Ishikawa (cell line): ENCODE data around the gene SPATA45.

Source experiments
- CEBPB ChIP-seq: IDR thresholded peaks from 2 replicates; pipeline ENCODE4 v1.6.1; 2012
- CREB1 ChIP-seq: IDR thresholded peaks from 2 replicates; pipeline ENCODE4 v1.6.1; 2012; ENCODE audit warnings: low read depth
- EGR1 ChIP-seq: IDR thresholded peaks from 2 replicates; pipeline ENCODE4 v1.6.1; 2012
- EP300 ChIP-seq: IDR thresholded peaks from 2 replicates; pipeline ENCODE4 v1.6.1; 2012; ENCODE audit warnings: borderline replicate concordance
- FOXM1 ChIP-seq: IDR thresholded peaks from 2 replicates; pipeline ENCODE4 v1.6.1; 2012; ENCODE audit warnings: low read depth, borderline replicate concordance
- MAX ChIP-seq: IDR thresholded peaks from 2 replicates; pipeline ENCODE4 v1.6.1; 2012
- NFIC ChIP-seq: IDR thresholded peaks from 2 replicates; pipeline ENCODE4 v1.6.1; 2012
- RAD21 ChIP-seq: IDR thresholded peaks from 2 replicates; pipeline ENCODE4 v1.6.1; 2012; ENCODE audit warnings: low read depth
- REST ChIP-seq: IDR thresholded peaks from 2 replicates; pipeline ENCODE4 v1.6.1; 2012; ENCODE audit warnings: low read depth, mild to moderate bottlenecking
- TAF1 ChIP-seq: IDR thresholded peaks from 2 replicates; pipeline ENCODE4 v1.6.1; 2012; ENCODE audit warnings: low read depth, mild to moderate bottlenecking
- TCF12 ChIP-seq: IDR thresholded peaks from 2 replicates; pipeline ENCODE4 v1.6.1; 2012; ENCODE audit warnings: low read depth
- TEAD4 ChIP-seq: IDR thresholded peaks from 2 replicates; pipeline ENCODE4 v1.6.1; 2012
- USF1 ChIP-seq: IDR thresholded peaks from 2 replicates; pipeline ENCODE4 v1.6.1; 2012
- YY1 ChIP-seq: IDR thresholded peaks from 2 replicates; pipeline ENCODE4 v1.6.1; 2012; ENCODE audit warnings: low read depth
- ZBTB7A ChIP-seq: IDR thresholded peaks from 2 replicates; pipeline ENCODE4 v1.6.1; 2012; ENCODE audit warnings: low read depth

SPATA45 gene

DNA sequence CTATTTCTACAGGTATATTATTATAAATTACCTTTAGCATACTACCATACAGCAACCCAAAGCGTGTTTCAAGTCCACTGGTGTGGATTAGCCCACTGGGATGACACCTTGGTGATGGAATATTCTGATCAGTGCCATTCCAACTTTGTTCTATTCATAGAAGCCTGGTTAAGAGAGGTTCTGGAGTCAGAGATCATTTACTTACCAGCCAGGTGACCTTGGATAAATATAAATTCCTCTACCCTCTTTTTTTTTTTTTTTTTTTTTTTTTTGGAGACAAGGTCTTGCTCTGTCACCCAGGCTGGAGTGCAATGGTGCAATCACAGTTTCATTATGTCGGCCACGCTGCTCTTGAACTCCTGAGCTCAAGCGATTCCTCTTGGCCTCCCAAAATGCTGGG lies at the start of gene SPATA45:
SPATA45 (minus strand) TSS at position 101 of the 400 bp plus-strand sequence. CDS start 11,500 bp downstream, outside the sequence.
- no peak for TF ChIP-seq EGR1
- no peak for TF ChIP-seq USF1
- no peak for TF ChIP-seq ZBTB7A
- TF ChIP-seq NFIC: no peak
- no peak for TF ChIP-seq EP300
- TF ChIP-seq TCF12: no peak

DNA sequence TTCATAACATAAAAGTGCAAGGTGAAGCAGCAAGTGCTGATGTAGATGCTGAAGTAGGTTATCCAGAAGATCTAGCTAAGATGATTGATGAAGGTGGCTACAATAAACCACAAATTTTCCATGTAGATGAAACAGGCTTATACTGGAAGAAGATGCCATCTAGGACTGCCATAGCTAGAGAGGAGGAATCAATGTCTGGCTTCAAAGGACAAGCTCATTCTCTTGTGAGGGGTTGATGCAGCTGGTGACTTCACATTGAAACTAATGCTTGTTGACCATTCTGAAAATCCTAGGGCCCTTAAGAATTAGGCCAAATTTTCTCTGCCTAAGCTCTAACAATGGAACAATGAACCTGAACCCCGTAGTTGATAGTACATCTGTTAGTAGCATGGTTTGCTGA lies 44.7 kb upstream of the SPATA45 start:
- TF ChIP-seq USF1 (no peak), NFIC (no peak), TCF12 (no peak), RAD21 (no peak), CEBPB (no peak), FOXM1 (no peak), YY1 (no peak), EP300 (no peak), TEAD4 (no peak), ZBTB7A (no peak)

DNA sequence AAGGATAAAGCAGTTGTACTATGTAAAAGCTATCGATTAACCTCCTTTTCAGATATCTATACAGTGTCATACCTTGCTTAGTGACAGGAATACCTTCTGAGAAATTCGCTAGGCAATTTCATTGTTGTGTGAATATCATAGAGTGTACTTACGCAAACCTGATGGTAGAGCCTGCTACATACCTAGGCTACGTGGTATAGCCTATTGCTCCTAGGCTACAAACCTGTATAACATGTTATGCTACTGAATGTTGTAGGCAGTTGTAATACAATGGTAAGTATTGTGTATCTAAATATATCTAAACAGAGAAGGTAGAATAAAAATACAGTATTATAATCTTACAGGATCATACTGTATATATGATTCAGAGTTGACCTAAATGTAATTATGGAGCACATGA lies 37.1 kb upstream of the SPATA45 start:
- TF ChIP-seq EGR1: no peak
- no peak for TF ChIP-seq MAX
- no peak for TF ChIP-seq TCF12
- TF ChIP-seq REST: no peak
- TF ChIP-seq TAF1: no peak
- no peak for TF ChIP-seq ZBTB7A
- TF ChIP-seq TEAD4: no peak
- no peak for TF ChIP-seq CREB1
- no peak for TF ChIP-seq FOXM1
- no peak for TF ChIP-seq NFIC
- TF ChIP-seq YY1: no peak
- no peak for TF ChIP-seq CEBPB
- TF ChIP-seq EP300: no peak
- TF ChIP-seq RAD21: no peak
- TF ChIP-seq USF1: no peak

DNA sequence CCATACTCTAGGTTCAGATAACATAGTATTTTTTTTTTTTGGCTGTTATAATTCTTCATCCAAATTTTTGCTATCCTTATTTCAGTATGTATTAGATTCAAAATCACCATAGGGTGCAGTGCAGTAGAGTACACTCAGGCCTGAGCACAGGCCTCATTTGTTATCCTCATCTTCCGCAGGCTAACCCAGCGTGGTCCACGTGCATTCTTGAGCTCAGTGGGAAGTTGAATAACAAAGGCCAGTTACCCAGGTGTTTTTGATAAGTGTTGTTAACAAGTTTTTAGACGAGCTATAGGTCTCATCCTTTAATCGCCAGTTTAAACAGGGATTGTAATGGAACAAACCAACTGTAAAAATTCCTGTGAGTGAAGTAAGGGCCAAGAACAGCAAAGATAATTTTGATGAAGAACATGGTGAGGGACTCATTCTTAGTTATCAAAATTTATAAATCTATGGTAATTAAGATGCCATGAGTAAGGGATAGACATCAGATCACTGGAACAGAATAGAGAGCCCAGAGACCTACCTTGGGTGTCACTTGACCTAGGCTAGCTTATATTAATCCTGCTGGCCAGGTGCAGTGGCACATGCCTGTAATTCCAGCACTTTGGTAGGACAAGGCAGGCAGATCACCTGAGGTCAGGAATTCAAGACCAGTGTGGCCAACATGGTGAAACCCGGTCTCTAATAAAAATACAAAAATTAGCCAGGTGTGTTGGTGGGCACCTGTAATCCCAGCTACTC lies 32.7 kb upstream of the SPATA45 start:
- TF ChIP-seq NFIC: no peak
- no peak for TF ChIP-seq TAF1
- no peak for TF ChIP-seq EGR1
- no peak for TF ChIP-seq CEBPB
- TF ChIP-seq CREB1: no peak
- TF ChIP-seq RAD21: no peak
- no peak for TF ChIP-seq TCF12
- no peak for TF ChIP-seq YY1
- TF ChIP-seq REST: no peak
- no peak for TF ChIP-seq EP300
- no peak for TF ChIP-seq TEAD4
- TF ChIP-seq USF1: no peak
- TF ChIP-seq MAX: no peak
- no peak for TF ChIP-seq ZBTB7A
- no peak for TF ChIP-seq FOXM1

- no peak for TF ChIP-seq RAD21
- TF ChIP-seq MAX: no peak
- TF ChIP-seq EGR1: no peak
- TF ChIP-seq ZBTB7A: no peak
- no peak for TF ChIP-seq CEBPB
- TF ChIP-seq REST: no peak
These were observed 31.0 kb upstream of the SPATA45 start for GRCh38 chr1:212878418-212878817.
